Fibroblast of skin of right quadriceps (primary cell): ENCODE data around the gene CSNK1G2.

ENCODE experiments used
- DNase-seq: peaks from one replicate; pipeline ENCODE4 v3.0.0-alpha.2; 2013

Gene CSNK1G2

GRCh38 chr19:1990230-1991017, 49.5 kb downstream of the CSNK1G2 start:
- DNase-seq = no peak

GRCh38 chr19:1991018-1991913, 50.3 kb downstream of the CSNK1G2 start:
- no peak for DNase-seq

- no peak for DNase-seq
Measured at GRCh38 chr19:1992759-1993260, 51.8 kb downstream of the CSNK1G2 start.

- no peak for DNase-seq
Measured at GRCh38 chr19:1997353-1998233, 56.6 kb downstream of the CSNK1G2 start.

GRCh38 chr19:1998712-1999708, 58.0 kb downstream of the CSNK1G2 start:
- DNase-seq = no peak

- DNase-seq = no peak
Measured at GRCh38 chr19:1999856-2000515, 59.0 kb downstream of the CSNK1G2 start.

GRCh38 chr19:2003874-2004273, 62.9 kb downstream of the CSNK1G2 start:
- no peak for DNase-seq

- DNase-seq = no peak
Measured at GRCh38 chr19:2010135-2010668, 69.2 kb downstream of the CSNK1G2 start.

- DNase-seq = no peak
Measured at GRCh38 chr19:2011169-2011568, 70.2 kb downstream of the CSNK1G2 start.

- no peak for DNase-seq
Measured at GRCh38 chr19:2012941-2013682, 72.1 kb downstream of the CSNK1G2 start.

- DNase-seq = no peak
Measured at GRCh38 chr19:2013683-2013961, 72.7 kb downstream of the CSNK1G2 start.

- DNase-seq = no peak
Measured at GRCh38 chr19:2014131-2014571, 73.2 kb downstream of the CSNK1G2 start.

GRCh38 chr19:2014731-2015607, 74.0 kb downstream of the CSNK1G2 start:
- no peak for DNase-seq

GRCh38 chr19:2015608-2015950, 74.6 kb downstream of the CSNK1G2 start, which contains the start of gene BTBD2:
Gene BTBD2 (minus strand): TSS chr19:2015714. CDS start chr19:2015703, 11 bp downstream.
- DNase-seq = peak; percentile 79

- peak; percentile 81 for DNase-seq
Measured at GRCh38 chr19:2016041-2016807, 75.3 kb downstream of the CSNK1G2 start.

GRCh38 chr19:2018752-2019151, 77.8 kb downstream of the CSNK1G2 start:
- DNase-seq = no peak

GRCh38 chr19:2021453-2022140, 80.6 kb downstream of the CSNK1G2 start:
- no peak for DNase-seq
